Effector memory CD8-positive, alpha-beta T cell (primary cell): ENCODE data around the gene OPCML.

Experiments
- ATAC-seq: fragments of 150-1000 bp; cut with Tn5 transposase; replicated peaks from 2 replicates; pipeline ENCODE4 v1.10.0; 2021; ENCODE audit warnings: mild to moderate bottlenecking, moderate library complexity
- DNase-seq, 3 experiments: peaks; one replicate each; pipeline ENCODE4 v3.0.0; 2021
- H3K27ac Mint-ChIP-seq, 2 donors: one replicate each; pipeline ENCODE4 v1.8.0; 2022; ENCODE audit warnings: mild to moderate bottlenecking in 2 of 2, mixed read lengths in 2 of 2, moderate library complexity in 2 of 2
- H3K27me3 Mint-ChIP-seq, 2 donors: one replicate each; pipeline ENCODE4 v1.8.0; 2022; ENCODE audit warnings: mixed read lengths in 2 of 2
- H3K36me3 Mint-ChIP-seq: one replicate; pipeline ENCODE4 v1.8.0; 2022; ENCODE audit warnings: mild to moderate bottlenecking, moderate library complexity, mixed read lengths; ENCODE audit not compliant: insufficient read depth
- H3K4me1 Mint-ChIP-seq, 2 donors: one replicate each; pipeline ENCODE4 v1.8.0; 2022; ENCODE audit warnings: low read depth in 2 of 2, mixed read lengths in 2 of 2
- H3K4me3 Mint-ChIP-seq, 2 donors: one replicate each; pipeline ENCODE4 v1.8.0; 2022; ENCODE audit warnings: mild to moderate bottlenecking in 2 of 2, mixed read lengths in 2 of 2, moderate library complexity in 2 of 2
- H3K9me3 Mint-ChIP-seq, 2 donors: one replicate each; pipeline ENCODE4 v1.8.0; 2022; ENCODE audit warnings: mixed read lengths in 2 of 2

OPCML gene

DNA sequence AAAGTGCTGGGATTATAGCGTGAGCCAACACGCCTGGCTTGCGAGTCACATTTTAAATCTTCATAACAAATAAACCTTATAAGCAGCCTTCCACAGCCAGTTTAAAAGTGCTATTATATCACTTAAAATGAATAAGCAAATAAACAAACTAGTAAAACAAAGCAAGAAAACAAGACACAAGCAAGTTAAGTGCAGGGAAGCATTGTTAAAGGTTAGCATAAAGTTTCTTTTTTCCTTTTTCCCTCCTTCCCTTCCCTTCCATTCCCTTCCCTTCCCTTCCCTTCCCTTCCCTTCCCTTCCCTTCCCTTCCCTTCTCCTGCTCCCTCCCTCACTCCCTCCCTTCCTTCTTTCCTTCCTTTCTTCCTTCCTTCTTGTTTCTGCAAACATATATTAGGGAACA is 278.7 kb downstream of the OPCML start:
- no peak for DNase-seq
- Mint-ChIP-seq H3K4me1 (no peaks in the 10 kb centered on the region), H3K36me3 (no peaks in the 10 kb centered on the region), H3K27ac (no peak overlapping the region), H3K9me3 (peaks cover 6 to 8% of the 10 kb centered on the region in 2 donors), H3K4me3 (no peak overlapping the region), H3K27me3 (no peaks in the 10 kb centered on the region)
- no peak for ATAC-seq

DNA sequence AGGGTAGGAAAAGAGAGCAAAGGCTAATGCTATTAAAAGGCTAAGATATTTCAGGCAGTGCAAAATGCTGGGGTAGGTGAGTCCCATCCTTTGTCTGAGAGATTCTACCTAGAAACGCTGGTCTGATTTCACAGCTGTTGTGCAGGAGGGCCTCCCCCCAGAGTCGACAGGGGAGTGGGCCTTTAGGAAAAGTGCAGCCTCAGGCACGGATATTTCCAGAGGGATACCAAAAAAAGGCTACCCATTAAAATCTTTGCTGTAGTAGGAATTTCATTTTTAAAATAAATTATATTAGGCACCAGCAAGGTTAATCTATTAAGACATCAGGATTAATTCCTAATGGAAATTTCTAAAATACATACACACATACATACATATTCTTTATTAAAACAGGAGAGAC is 280.5 kb downstream of the OPCML start:
- H3K27ac Mint-ChIP-seq: no peak overlapping the region
- no peaks in the 10 kb centered on the region for H3K4me1 Mint-ChIP-seq
- no peaks in the 10 kb centered on the region for H3K27me3 Mint-ChIP-seq
- DNase-seq (no peak), ATAC-seq (no peak)
- no peaks in the 10 kb centered on the region for H3K36me3 Mint-ChIP-seq
- peaks cover 0 to 5% of the 10 kb centered on the region in 2 donors for H3K9me3 Mint-ChIP-seq
- H3K4me3 Mint-ChIP-seq: no peak overlapping the region

DNA sequence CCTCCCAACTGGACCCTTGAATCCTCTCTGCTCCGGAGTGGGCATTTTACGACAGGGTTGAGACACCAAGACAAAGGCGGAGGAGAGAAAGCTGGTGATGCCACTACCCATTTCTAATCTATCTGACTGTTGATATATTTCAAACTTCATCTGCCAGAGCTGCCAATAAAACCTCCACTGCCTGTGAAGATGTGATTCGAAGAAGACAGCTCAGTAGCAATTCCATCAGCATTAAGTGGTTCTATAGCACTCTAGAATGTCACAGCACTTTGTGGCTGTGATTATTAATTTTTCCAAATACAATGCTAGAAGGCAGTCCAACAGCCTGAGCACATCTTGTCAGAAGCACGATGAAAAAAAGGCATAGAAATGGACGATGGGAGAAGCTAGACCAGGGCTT is 282.8 kb downstream of the OPCML start:
- H3K27ac Mint-ChIP-seq: no peak overlapping the region

DNA sequence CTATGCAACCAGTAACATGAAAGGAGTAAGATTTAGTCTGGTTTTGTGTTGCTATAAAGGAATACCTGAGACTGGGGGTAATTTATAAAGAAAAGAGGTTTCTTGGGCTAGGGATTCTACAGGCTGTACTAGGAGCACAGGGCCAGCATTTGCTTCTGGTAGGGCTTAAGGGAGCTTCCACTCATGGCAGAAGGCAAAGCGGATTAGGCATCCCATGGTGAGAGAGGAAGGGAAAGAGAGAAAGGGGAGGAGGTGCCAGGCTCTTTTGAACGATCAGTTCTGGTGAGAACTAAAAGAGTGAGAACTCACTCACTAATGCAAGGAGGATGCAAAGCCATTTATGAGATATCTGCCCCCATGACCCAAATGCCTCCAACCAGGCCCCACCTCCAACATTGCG is 283.2 kb downstream of the OPCML start:
- DNase-seq (no peak), ATAC-seq (no peak)
- Mint-ChIP-seq H3K4me3 (no peak overlapping the region), H3K9me3 (peaks cover 7 to 8% of the 10 kb centered on the region in 2 donors), H3K27me3 (no peaks in the 10 kb centered on the region), H3K36me3 (no peaks in the 10 kb centered on the region), H3K4me1 (no peaks in the 10 kb centered on the region), H3K27ac (no peak overlapping the region)

More for the DNA sequence above, 282.8 kb downstream of the OPCML start:
- Mint-ChIP-seq H3K4me3 (no peak overlapping the region), H3K9me3 (peaks cover 7 to 8% of the 10 kb centered on the region in 2 donors), H3K4me1 (no peaks in the 10 kb centered on the region), H3K36me3 (no peaks in the 10 kb centered on the region), H3K27me3 (no peaks in the 10 kb centered on the region)
- ATAC-seq (no peak), DNase-seq (no peak)

DNA sequence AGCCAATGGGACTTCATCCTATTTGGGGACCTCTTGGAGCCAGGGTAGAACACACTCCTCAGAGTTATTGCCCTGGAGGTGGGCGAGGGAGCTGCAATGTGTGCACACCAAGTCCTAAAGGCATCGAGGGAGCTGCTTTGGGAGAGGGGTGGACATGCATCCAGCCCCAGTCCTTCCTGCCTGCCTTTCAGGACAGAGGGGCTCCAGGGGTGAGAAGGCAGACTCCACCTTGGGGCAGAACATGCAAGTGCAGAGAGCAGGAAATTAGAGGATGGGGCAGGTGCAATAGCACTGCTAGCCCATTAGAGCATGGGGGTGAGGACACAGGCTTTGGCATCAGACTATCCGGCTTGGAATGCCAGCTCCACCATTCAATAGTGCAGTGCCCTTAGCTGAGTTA is 288.5 kb downstream of the OPCML start:
- no peak for ATAC-seq
- Mint-ChIP-seq H3K9me3 (peaks cover 10 to 19% of the 10 kb centered on the region in 2 donors), H3K27me3 (no peaks in the 10 kb centered on the region), H3K27ac (no peak overlapping the region), H3K36me3 (no peaks in the 10 kb centered on the region), H3K4me1 (no peaks in the 10 kb centered on the region), H3K4me3 (no peak overlapping the region)
- DNase-seq: no peak

DNA sequence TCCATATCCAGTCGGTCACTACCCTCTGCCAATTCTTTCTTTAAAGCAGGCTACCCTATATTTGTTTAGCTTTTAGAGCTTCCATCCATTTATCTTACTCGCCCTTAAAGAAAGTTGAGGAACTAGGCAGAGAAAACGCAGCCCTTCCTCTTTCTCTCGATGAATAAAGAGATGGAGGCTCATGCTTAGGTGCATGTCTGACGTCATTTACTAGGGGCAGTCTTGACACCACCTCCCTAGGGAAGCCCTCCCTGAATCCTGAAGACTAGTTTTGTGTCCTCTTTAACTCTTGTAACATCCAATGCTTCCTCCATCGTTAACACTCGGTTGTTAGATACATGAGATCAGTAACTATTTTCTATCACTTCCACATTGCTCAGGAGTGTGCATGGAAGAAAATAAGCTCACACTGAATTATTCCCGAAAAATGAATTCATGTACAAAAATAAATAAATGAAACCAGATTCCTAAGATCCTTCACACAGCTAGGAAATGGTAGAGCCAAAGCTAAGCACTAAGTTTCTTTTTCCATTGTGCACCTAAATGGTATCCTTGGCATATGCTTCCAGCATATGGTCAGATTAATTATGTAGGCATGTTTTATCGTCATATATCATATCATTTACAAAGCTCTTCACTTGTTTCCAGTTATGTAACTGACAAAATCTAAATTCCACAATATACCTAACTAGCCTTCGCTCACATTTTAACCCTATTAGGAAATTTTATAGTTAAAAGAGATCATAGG is 291.2 kb downstream of the OPCML start:
- Mint-ChIP-seq H3K4me1 (no peaks in the 10 kb centered on the region), H3K27me3 (no peaks in the 10 kb centered on the region), H3K27ac (no peak overlapping the region), H3K4me3 (no peak overlapping the region), H3K36me3 (no peaks in the 10 kb centered on the region), H3K9me3 (peaks cover 6 to 14% of the 10 kb centered on the region in 2 donors)
- DNase-seq: no peak
- no peak for ATAC-seq

DNA sequence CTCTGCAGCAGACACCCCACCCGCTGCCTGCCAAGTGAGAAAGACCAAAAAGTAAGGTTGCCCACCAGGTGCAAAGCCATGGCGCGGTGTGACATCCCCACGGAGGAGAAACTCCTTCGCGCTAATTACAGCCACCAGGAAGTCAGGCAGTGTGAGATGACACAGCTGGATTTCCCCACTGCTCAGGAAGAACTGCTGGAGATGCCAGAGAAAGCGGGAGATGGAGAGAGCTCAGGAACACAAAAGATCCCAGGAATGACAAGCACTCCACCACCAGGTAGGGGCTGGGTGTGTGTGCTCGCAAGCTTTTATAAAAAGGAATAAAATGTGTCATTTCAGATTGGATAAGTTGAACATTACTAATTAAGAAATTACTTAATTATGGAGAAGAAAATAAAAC is 292.7 kb downstream of the OPCML start:
- H3K36me3 Mint-ChIP-seq: no peaks in the 10 kb centered on the region
- H3K4me3 Mint-ChIP-seq: no peak overlapping the region
- H3K4me1 Mint-ChIP-seq: no peaks in the 10 kb centered on the region
- no peaks in the 10 kb centered on the region for H3K27me3 Mint-ChIP-seq
- DNase-seq (no peak), ATAC-seq (no peak)
- peaks cover 6 to 12% of the 10 kb centered on the region in 2 donors for H3K9me3 Mint-ChIP-seq
- no peak overlapping the region for H3K27ac Mint-ChIP-seq

DNA sequence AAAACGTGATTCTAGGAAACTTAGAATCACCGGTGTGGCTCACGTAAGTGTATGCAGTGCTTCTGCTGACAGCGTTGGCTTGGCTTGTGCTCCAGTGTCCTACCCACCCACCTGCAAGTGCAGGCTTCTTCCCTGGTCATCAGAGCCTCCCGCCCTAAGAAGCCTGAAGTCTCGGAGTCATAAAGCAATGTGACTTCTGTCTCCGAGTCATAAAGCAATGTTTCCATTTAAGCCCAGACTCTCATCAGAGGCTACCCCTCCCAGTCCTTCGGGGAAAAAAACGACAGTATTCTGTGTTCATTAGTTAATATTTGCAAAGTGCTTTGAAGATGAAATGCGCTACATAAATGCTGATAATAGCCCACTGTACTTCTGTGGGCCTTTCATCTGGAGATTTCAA is 293.8 kb downstream of the OPCML start:
- Mint-ChIP-seq H3K4me3 (no peak overlapping the region), H3K27ac (no peak overlapping the region), H3K9me3 (peaks cover 9 to 12% of the 10 kb centered on the region in 2 donors), H3K4me1 (no peaks in the 10 kb centered on the region), H3K27me3 (no peaks in the 10 kb centered on the region), H3K36me3 (no peaks in the 10 kb centered on the region)
- ATAC-seq: no peak
- no peak for DNase-seq

DNA sequence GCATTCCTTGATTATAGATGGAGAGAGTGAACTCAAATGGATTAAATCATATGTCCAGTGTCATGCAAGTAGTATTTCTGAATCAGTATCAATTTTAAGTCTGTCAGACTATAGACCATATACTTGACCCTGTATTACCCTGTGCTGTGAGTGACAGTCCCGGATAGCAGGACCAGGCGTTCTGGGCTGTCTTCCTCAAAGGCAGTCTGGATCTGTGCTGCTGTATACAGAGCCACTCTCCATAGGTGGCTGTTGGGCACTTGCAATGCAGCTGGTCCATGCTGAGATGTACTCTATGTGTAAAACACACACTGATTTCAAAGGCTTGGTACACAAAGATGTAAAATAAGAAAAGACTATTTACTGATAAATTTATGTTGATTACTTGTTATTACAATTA is 294.3 kb downstream of the OPCML start:
- Mint-ChIP-seq H3K4me3 (no peak overlapping the region), H3K9me3 (peaks cover 10 to 12% of the 10 kb centered on the region in 2 donors), H3K4me1 (no peaks in the 10 kb centered on the region), H3K27ac (no peak overlapping the region), H3K27me3 (no peaks in the 10 kb centered on the region), H3K36me3 (no peaks in the 10 kb centered on the region)
- no peak for ATAC-seq
- DNase-seq: no peak

DNA sequence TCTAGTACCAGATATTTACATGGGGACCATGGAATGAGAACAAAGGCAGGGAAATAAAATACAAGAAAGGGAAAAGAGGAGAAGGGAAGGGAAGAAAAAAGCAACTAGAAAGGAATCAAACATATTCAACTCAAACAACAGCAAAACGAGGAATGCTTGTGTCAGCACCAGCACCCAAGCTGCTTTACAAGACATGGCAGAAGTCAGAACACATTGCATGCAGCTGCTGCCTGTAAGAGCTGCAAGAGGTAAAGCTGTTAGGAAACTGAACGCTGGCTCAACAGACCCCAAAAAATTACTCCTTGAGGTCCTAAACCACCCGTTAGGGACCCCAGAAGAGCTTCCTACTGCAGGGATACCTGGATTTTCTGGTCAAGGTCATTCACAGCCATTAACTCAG is 296.9 kb downstream of the OPCML start:
- Mint-ChIP-seq H3K4me3 (no peak overlapping the region), H3K4me1 (no peaks in the 10 kb centered on the region), H3K9me3 (peaks cover 2 to 9% of the 10 kb centered on the region in 2 donors), H3K36me3 (no peaks in the 10 kb centered on the region), H3K27me3 (no peaks in the 10 kb centered on the region), H3K27ac (no peak overlapping the region)
- ATAC-seq (no peak), DNase-seq (no peak)

DNA sequence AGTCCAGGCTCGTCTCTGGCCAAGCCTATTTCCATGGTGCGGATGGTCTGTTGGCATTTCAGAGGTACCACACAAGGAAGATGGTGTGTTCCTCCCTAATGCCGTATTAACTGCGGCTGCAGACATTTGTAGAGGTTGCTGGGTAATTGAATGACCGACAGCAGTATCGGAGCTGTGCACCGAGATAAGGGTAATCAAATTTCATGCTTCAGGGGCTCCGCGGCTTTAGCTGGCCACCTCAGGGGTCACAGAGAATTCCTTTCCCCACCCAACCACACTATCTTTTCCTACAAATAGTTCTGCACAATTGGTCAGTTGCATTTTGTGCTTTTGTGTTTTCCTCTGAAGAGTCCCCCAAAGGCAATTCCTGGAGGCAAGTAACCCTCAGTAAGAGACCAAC is 297.4 kb downstream of the OPCML start:
- Mint-ChIP-seq H3K9me3 (peaks cover 0 to 7% of the 10 kb centered on the region in 2 donors), H3K27me3 (no peaks in the 10 kb centered on the region), H3K4me3 (no peak overlapping the region), H3K4me1 (no peaks in the 10 kb centered on the region), H3K27ac (no peak overlapping the region), H3K36me3 (no peaks in the 10 kb centered on the region)
- no peak for ATAC-seq
- no peak for DNase-seq

DNA sequence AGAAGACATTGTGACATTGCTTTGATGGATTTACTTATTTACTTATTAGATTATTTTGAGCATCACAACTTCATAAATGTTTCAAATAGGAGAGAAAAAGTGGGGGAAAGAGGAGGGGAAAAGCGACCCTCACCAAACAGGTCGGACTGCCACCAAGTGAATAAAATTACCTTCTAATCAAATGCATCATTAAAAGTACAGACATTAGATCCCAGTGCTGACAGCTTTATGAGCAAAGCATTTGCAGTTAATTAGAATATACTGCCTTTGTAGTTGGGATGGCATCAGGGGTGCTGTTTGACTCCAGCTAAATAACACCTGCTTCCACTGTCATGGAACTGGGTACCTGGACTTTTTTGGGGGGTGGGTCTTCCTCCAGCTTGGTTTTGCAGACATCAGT is 299.6 kb downstream of the OPCML start:
- Mint-ChIP-seq H3K4me1 (no peaks in the 10 kb centered on the region), H3K27ac (no peak overlapping the region), H3K27me3 (no peaks in the 10 kb centered on the region), H3K36me3 (no peaks in the 10 kb centered on the region), H3K4me3 (no peak overlapping the region), H3K9me3 (peaks cover 0 to 7% of the 10 kb centered on the region in 2 donors)
- ATAC-seq: no peak
- no peak for DNase-seq

DNA sequence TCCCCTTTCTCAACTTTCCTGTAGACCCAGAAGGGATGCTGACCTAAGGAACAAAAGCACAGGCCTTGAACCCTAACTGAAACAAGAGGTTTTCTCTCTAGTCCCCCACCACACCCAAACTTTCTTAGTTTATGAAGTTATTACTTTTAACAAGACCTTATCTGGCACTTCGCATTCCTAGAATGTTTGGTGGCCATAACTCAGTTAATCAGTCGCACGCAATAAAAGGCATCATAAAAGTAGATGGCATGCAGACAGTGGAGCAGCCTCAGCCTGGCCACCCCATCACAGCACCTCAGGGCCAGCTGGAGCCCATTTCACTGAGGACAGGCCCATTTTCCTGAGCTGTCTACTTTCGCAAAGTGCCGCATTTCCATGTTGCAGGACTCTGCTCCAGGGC is 301.9 kb downstream of the OPCML start:
- Mint-ChIP-seq H3K27me3 (no peaks in the 10 kb centered on the region), H3K4me1 (no peaks in the 10 kb centered on the region), H3K4me3 (no peak overlapping the region), H3K27ac (no peak overlapping the region), H3K36me3 (no peaks in the 10 kb centered on the region), H3K9me3 (peaks cover 0 to 7% of the 10 kb centered on the region in 2 donors)
- ATAC-seq (no peak), DNase-seq (no peak)

DNA sequence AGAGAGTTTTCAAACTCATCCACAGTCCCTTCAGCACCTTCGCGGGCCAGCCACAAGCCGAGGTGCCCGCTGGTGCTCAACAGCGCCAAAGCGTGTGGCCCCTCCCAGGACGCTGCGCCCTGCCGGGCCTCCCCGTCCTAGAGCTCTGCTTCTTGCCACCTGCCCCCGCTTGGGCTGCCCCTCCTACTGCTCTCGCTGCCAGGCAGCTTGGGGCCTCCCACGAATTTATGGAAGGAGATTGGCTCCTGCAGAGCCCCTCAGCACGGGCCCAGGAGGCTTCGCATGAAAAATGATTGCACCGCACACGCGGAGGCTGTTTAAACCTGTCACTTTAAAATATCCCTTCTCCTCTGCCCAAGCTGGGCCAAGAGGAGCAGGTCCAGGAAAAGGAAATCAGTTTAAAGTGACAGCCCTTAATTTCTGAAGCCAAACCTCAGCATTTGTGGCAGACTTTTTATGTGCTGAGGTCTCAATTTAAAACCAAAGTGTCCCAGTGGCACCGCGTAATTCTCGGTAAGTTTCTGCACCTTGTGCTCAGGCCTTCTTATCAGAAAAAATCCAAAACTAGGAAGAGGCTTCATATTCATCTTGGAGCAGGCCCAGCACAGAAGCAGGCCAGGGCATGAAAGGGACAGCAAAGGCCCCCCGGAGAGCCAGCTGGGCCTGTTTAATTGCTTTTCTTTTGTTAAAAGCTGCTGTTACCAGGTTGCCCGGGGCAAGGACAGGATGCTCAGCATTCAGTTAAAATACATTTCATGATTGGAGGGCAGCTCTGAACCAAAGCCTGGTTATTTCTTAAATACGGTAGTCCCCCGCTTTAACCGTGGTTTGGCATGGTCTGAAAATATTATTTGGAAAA is 303.6 kb downstream of the OPCML start:
- H3K27ac Mint-ChIP-seq: no peak overlapping the region
- no peak overlapping the region for H3K4me3 Mint-ChIP-seq
- no peaks in the 10 kb centered on the region for H3K36me3 Mint-ChIP-seq
- no peak for ATAC-seq
- H3K9me3 Mint-ChIP-seq: peaks cover 0 to 6% of the 10 kb centered on the region in 2 donors
- no peaks in the 10 kb centered on the region for H3K27me3 Mint-ChIP-seq
- H3K4me1 Mint-ChIP-seq: no peaks in the 10 kb centered on the region
- no peak for DNase-seq
